Stimulated activated naive CD4-positive, alpha-beta T cell (primary cell): ENCODE results near the gene CNP.
"Not testable (repeated sequence)": the region's sequence is repeated elsewhere in the genome, so short reads cannot be mapped to it uniquely, and the experiment has no call there.

Experiments used
- DNase-seq, 6 experiments: peaks; one replicate each; lab custom pipeline; 2025; lab: John Stamatoyannopoulos, UW

CNP gene

GRCh38 chr17:42002792-42003301 is 36.3 kb downstream of the CNP start:
- DNase-seq, result no peak

DNA sequence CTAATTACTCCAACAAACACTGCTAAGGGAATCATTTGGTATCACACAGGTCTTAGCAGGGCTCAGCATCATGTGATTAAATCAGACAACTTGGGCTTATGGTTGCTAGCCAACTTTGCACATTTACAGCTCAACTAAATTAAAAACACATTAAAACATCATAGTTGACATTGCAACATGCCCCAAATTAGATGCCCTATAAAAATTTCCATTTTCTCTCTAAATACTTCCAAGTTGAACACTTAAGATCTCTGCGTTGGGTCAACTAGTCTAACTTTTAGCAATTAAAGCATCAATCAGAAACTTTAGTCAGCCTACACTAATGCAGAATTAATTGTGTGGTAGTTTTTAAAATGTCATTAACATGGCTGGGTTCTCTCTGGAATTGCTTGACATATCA is 38.6 kb downstream of the CNP start:
- DNase-seq, result no peak

DNA sequence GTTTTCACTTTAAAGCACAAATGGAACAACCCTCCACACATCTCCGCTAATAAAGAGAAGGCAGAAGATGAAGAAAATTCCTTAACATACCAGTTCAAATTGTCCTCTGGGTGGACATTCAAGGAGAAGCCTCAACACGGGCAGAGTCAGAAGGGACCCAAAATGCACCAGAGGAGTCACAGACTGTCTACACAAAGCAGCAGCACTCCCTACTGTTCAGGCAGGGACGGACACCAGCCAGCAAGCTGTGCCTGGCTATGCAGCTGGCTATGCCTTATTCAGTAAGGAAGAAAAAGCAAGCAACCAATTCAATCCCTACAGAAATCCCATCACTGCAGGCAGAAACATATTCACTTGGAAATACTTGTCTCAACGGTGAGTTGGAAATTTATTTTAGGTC is 42.6 kb downstream of the CNP start:
- DNase-seq, result no peak

GRCh38 chr17:42010266-42010680 is 43.7 kb downstream of the CNP start:
- DNase-seq, result not testable (repeated sequence)

DNA sequence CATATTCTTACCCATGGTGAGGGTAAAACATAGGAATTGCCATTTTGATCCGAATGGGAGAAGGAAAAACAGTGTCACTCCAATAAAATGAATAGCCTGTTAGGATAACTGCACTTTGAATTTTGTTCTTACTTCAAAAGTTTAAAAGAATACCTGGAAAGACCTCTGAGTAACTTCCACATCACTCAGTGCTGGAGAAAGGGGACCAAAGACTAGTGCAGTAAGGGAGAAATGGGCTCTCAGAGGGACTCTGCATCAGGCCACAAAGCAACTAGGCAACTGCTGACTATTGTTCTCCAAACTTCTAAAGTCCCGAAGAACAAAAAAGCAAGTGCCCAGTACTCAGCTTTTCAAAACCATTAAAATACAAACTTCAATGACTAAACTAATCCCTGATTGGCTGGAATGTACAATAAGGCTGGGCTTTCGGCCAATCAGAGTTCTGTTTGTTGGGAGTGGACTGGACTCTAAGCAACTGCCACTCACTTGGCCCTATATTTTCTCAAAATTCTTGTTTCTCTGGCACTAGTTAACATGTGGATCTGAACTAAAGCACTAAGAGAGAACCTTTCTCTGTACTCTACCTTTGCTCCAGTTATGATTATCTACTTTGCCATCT is 44.4 kb downstream of the CNP start:
- no peak for DNase-seq

DNA sequence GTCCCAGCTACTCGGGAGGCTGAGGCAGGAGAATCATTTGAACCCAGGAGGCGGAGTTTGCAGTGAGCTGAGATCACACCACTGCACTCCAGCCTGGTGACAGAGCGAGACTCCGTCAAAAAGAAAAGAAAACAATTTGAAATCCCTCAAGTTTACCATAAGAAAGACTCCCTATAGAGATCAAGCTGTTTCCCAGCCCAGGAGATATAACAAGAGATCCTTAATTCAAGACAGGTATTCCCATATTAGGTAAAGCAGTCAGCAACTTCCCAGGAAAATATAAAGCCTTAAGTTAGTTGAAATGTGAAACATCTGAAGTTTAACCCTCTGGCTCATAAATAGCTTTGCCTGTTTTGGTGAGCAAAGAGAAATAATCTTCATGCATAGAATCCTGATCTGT is 45.8 kb downstream of the CNP start:
- not testable (repeated sequence) for DNase-seq

DNA sequence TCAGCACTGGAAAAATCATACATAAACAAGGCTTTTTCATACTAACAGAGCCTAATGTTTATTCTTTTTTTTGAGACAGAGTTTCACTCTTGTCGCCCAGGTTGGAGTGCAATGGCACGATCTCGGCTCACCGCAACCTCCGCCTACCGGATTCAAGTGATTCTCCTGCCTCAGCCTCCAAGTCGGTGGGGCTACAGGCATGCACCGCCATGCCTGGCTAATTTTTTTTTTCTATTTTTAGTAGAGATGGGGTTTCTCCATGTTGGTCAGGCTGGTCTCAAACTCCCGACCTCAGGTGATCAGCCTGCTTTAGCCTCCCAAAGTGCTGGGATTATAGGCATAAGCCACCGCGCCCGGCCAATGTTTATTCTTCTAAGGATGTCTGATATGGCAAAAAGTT is 47.1 kb downstream of the CNP start:
- not testable (repeated sequence) for DNase-seq

DNA sequence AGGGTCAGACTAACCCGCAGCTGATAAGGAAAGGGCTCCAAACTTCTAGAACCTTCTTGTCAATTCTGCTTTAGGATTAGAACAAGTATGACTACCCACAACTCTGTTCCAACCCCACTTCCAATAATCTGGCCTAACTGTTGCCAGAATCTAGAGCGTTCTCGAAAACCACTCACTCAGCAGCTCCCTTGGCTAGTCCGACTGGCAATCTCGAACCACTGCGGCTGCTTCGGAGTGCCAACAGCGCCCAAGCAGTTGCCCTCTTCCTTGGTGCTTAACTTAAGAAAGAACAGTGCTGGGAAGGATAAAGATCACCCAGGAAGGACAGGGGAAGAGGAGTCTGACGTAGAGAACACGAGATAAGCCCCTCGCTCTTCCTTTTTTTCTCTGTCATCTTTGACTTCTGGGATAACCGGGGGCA is 49.8 kb downstream of the CNP start:
- peak in 1 of 6 experiments; percentile 46 for DNase-seq

DNA sequence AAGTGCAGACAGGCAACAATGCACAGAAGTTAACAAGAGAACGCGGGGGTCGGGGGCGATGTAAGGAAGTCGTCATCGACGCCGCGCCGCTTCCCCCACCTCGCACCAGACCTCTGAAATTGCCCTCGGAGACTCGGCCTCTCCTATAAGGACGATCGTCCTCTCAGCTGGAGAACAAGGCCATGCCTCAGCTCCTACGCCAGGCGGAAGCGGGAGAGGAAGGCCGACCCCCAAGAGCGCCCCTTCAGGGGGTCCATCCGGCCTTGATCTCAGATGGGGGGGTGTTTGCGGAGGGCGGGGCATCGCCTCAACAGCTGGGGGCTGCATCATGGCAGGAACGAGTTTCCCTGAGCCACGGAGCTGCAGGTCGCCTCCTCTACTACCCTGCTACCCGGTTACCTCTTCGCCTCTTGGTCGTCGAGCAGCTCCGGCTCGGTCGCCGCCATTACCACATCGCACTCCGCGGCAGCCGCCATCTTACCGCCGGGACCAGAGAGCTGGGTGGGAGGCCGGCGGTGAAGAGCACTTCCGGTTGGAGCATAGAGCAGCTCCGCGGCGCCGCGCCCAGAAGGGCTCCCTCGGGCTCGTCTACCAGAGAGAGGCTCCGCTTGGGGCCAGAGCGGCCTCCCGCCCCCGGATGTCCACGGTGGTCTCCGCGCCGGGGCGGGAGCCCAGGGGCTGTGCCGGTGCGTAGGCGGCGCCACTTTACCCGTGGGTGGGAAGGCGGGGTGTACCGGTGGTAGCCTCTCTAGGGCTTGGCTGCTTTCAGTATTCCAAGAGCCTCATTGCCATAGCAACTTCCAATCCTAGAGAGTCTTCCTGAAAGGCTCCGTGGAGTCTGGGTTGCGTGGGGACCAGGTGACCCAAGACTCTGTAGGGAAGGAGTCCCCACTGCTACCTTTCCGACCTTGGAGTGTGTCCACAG is 50.6 kb downstream of the CNP start, which contains the start of gene DNAJC7:
Gene DNAJC7 (minus strand): TSS at position 499 of the 925 bp plus-strand sequence. CDS start 23 bp downstream, at position 476.
- peak; percentile 77 to 86 (median 80) for DNase-seq

DNA sequence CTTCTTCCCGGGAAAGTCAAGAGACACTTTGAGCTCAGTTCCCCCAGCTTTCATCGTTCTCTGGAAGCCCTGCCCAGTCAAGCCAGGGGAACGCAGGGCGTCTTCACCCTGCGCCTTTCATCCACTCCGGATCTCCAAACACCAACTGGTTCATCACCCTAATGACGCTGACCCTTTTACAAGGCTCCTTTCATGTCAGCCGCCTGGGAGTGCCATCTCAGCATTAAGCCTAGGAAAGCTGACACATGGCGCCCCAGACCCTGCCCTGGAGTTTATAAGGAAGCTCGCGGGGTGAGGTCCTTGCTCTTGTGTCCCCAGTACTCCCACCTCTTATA is 51.2 kb downstream of the CNP start:
- DNase-seq, result peak in 1 of 6 experiments; percentile 23

DNA sequence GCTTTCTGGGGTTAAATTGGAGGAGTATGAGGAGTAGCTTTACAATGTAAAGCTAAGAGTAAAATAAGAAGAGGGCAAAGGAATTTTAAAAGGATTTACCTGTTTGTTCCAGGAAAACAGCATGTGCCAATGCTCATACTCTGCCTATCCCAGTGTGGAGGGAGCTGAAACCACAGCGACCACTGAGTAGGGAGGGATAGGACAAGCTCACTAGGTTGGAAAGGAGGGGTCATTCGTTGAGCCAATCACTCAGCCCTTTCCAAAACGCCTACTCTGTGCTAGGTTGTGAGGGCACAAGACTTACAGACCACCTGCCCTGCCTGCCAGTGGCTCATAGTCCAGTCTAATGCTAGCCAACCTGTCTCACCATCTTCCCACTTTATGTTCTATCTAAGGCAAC is 51.7 kb downstream of the CNP start:
- no peak for DNase-seq

GRCh38 chr17:42018988-42019387 is 52.4 kb downstream of the CNP start:
- no peak for DNase-seq

DNA sequence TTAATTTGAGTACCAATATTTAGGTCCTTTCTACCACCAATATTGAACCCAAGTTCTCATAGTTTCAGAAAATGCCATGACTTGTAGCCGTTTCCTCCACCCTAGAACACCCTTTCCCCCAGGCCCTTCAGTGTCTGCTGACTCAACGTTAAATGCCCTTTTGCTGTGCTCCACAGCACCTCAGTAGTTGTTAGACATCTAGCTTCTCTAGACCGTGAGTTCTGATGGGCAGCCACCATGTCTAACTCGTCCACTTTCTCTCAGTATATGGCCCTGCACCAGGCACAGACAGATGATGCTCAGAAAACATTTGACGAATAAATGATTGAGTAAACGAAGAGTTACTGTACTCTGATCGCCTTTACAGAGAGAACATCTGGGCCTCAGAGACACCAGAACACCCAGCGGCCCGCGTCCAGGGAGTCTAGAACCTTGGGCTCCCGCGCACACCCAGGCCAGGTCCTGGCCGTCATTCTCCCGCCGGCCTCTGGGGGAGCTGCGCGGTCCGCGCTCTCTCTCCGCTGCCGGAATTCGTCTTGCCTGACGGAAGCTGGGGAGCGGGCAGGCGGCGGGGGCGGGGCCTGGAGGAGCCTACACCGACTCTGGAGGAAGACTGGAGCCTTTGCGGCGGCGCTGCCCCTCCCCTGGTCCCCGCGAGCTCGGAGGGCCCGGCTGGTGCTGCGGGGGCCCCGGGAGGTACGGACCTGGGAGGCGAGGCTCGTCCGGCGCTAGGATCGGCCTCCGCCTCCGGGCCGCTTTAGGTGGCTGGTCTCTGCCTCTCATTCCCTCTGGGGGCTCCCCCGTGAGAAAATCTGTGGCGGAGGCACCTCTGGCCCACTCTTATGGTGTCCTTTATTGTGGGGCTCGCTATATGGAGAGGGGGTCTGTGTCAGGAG is 53.2 kb downstream of the CNP start, which contains the start of gene NKIRAS2:
Gene NKIRAS2 (plus strand): TSS at position 582 of the 896 bp plus-strand sequence. CDS start 1,488 bp downstream, outside the sequence.
- peak; percentile 83 to 93 (median 86) for DNase-seq

DNA sequence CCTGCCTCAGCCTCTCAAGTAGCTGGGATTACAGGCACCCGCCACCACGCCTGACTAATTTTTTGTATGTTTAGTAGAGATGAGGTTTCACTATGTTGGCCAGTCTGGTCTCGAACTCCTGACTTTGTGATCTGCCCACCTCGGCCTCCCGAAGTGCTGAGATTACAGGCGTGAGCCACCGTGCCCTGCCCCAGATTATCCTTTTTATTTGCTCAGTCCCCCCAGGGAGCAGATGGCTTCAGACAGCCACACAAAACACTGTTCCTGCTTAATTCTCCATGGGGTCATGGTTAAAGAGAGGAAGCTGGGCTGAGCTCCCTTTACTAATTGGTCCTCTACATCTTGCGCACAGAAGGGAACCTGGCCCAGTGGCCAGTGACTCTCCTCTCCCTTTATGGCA is 54.2 kb downstream of the CNP start:
- DNase-seq, result not testable (repeated sequence)

DNA sequence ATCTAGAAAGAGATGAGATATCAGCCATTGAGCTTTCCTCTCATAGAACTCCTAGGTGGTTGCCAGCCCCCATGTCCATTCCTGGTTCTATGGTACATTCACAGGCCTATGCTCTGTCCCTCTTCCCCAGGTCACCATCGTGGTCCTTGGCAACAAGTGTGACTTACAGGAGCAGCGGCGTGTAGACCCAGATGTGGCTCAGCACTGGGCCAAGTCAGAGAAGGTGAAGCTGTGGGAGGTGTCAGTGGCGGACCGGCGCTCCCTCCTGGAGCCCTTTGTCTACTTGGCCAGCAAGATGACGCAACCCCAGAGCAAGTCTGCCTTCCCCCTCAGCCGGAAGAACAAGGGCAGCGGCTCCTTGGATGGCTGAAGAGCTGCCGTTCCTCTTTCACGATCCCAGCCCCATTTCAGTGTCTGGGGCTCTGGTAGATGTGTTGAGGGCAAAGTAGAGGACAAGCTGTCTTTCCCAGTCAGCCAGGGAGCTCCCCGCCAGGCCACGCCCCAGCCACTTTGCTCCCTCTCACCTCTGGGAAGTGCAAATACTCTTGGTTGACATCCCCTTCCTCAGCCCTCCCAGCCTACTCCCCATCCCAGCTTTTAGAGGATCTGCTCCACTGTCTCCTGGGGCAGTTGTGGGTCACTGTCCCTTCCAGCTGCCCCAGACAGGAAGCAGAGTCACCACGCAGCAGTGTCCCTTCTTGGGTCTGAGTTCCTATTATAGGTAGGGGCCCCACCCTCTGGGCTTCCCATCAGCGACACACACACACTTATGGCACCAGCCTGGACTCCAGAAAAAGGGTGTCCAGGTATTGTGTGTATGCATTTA is 57.1 kb downstream of the CNP start:
- DNase-seq, result no peak

GRCh38 chr17:42025191-42025579 is 58.6 kb downstream of the CNP start:
- DNase-seq, result no peak

DNA sequence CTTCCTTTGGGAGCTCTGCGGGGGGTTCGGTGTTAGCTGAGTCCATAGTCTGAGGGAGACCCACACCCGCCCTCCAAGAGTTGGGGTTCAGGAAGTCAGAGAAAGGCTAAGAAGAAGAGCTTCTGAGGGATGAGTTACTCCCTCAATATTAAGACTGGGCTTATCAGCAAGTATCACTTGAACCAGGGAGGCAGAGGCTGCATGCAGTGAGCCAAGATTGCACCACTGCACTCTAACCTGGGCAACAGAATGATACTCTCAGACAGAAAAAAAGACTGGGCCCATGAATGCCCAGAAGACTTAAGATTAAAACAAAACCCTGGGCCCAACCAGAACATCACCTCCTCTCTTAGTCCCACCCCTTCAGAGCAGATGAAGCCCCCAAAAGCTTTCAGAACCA is 59.3 kb downstream of the CNP start:
- no peak for DNase-seq

GRCh38 chr17:42026857-42027589 is 60.4 kb downstream of the CNP start:
- DNase-seq, result no peak
